GM08714 (cell line): ENCODE data around the gene UNKL.

Source experiments
- H3K4me3 ChIP-seq: fragments of 200-500 bp; sonication (Bioruptor generic); 2 replicates; pipeline ENCODE4 v1.5.1; 2014; ENCODE audit warnings: mild to moderate bottlenecking, low read length, inconsistent platforms
- ZNF274 ChIP-seq: IDR thresholded peaks from 2 replicates; pipeline ENCODE4 v1.6.1; 2012; ENCODE audit warnings: mild to moderate bottlenecking, low read depth, low read length

Gene UNKL

GRCh38 chr16:1315081-1316032 is 99.1 kb downstream of the UNKL start:
- no peak for TF ChIP-seq ZNF274
- H3K4me3 ChIP-seq: no peak overlapping the region

DNA sequence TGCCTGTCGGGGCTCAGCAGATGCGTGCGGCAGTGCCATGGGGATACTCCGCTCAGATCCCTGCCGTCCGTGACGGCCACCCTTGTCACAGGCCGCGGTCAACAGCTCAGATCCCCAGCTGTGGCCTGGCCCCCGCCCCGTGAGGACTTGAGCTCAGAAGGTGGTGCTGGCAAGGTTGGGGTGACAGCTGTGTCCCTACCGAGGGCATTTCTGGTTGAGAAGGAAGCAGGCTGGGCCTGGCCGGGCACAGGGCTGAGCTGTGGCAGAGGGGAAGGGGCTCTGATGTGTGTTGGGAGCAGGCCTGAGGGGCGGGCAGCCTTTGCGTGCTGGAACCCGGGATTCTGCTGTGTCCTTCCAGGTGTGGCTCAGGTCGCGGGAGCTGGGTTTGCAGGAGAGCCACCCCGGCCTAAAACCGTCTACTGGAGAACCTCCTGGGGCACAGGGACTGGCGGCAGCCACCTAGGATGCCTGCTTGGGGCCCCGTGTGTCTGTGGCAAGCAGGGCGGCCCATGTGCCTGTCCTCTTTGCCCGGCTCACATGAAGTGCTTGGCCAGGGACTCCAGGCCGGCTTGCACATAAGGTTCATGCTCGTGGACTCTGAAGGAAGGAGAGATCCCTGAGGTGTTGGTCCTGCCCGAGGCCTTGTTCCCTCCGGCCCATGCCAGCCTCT is 100.0 kb downstream of the UNKL start:
- TF ChIP-seq ZNF274: no peak

DNA sequence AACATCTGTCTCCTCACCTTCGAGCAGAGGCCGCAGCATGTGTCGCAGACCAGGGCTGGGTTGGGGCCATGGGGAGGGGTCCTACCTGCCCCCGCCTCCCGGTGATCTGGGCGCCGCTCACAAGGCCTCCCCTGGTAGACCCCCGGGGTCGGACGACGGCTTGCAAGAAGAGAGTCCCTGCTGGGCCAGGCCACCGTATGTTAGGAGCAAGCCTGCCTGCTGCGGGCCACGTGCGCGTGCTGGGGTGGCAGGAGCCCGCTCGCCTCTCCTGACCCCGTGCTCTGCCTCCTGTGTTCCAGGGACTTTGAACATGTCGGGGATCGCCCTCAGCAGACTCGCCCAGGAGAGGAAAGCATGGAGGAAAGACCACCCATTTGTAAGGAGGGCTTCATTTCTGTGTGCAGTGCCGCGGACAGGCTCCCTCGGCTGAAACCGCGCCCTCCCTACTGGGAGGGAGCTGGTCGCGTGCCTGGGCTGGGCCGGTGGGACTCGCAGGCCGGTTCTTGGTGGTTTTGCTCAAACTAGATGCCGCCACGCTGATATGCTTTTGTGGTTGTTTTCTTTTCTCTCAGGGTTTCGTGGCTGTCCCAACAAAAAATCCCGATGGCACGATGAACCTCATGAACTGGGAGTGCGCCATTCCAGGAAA is 100.7 kb downstream of the UNKL start:
- no peak overlapping the region for H3K4me3 ChIP-seq
- no peak for TF ChIP-seq ZNF274

More for the DNA sequence above, 100.0 kb downstream of the UNKL start:
- H3K4me3 ChIP-seq: no peak overlapping the region
